Muscle of back (tissue), 11 donors: ENCODE results near the gene AGFG1. TPM values are rescaled to one million over a fixed set of nuclear protein-coding genes. Genes with fewer than 3 reads are reported as not detected.
A peak's percentile ranks its signal among the peaks of the same experiment; 100 is the strongest.

Source experiments
- DNase-seq, 3 donors: peaks; one replicate each; pipeline versions ENCODE4 v3.0.0 to v3.0.0-alpha.2; 2013
- polyA plus RNA-seq, 10 donors: library from polyadenylated mRNA; unstranded; fragments of 120-200 nt; gene quantifications; one replicate each; pipeline ENCODE4 v1.2.1, GENCODE V29; 2013; ENCODE audit not compliant: insufficient read length in 10 of 10

The AGFG1 gene
- polyA plus RNA-seq, 10 donors, result 41.2 to 55.1 (median 51.3) TPM

DNA sequence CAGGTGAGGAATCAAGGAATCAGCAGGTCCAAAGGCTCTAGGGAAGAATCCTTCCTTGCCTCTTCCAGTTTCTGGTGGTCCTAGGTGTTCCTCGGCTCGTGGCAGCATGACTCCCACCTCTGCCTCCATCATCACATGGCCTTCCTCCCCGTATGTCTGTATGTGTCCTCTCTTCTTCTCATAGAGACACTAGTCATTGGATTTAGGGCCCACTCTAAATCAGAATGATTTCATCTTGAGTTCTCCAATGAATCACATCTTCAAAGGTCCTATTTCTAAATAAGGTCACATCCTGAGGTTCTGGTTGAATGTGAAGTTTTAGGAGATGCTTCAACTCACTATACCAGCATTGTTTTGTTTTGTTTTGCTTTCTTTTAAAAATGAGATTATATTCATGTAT lies 11.1 kb upstream of the AGFG1 start:
- no peak for DNase-seq

DNA sequence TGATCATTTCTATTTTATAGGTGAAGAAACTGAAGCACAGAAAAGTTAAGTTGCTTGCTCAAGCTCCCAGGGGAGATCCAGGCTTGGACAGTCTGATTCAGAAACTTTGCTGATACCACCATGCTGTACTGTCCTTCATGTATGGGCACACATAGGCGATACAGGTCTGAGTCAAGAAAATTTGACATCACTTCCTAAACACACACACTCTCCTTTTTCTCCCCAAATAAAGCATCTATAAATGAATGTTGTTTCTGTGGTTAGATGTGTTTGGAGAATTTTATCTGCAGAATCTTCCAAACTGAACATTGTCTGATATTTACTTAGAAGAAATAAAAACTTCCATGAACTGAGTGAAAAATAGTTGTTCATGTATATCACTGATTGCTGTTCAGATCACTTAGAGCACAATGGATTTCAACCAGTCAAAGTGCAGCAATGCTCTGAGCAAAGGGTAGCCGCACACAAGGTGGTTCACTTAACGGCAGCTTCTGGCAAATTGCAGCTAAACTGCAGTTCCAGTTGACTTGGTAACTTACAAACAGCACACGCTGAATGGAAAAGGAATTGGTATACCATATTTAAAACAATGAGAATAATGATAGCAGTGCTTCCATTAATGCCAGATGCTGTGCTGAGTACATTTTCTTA lies 10.0 kb upstream of the AGFG1 start:
- no peak for DNase-seq

- DNase-seq, result no peak
These were observed 9.4 kb upstream of the AGFG1 start for GRCh38 chr2:227462462-227462951.

DNA sequence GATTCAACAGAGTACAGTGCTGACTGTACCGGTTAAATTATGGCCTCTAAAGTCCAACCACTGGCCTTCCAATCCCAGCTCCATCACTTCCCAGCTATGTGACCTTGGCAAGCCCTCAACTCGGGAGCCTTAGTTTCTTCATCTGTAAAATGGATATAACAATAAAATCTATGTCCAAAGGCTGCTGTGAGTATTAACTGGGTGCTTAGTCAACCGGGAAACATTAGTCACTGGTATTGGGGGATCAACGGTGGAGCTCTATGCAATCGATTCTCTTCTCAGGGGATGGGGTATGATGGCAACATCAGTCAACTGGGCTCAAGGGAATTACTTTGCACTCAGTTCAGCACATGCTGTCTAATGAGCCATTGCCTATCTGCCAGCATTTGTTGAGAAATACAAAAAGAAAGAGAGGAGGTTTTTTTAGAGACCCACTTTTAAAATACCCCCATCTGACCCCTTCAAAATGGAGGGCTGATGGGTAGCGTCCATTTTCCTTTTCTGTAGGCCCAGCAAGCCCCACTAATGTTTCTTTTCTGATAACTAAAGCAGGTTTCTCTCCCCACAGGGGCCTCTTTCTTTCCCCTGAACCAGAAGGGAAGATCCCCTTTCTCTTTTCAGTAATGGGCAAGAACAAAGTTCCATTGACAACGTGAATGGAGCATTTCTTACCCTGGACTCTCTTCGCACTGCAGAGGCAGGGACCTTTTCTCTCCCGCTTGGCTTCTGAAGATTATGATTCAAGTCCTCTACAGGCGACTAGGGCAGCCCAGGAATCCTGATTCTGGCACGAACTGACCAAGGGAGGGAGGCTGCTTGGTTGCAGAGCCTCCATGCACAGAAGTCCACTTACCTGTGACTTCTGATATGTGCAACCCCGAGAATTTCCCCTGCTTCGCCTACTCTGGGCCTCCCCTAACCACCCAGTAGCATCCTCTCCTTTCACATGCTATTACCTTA lies 8.7 kb upstream of the AGFG1 start:
- DNase-seq, result no peak

DNA sequence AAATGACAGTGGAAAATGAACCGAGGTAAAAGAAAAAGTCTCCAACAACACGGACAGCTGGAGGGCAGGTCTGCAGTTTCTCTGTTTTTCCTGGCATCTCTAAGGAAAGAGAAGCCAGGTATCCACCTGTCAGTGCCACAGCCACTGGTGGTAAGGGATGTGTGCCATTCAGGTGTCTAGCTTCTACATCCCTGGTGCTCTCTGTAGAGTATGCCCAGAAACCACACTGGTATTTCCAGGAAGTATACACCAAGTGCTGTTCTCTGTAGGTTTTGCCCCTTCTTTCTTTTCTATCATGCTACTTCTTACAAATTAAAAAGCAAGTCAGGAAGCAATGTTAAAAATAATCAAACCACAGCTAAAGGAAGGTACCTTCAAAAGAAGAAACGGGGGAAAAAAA lies 7.6 kb upstream of the AGFG1 start:
- no peak for DNase-seq

GRCh38 chr2:227464851-227465250 lies 7.1 kb upstream of the AGFG1 start:
- DNase-seq, result no peak

GRCh38 chr2:227466887-227467600 lies 4.9 kb upstream of the AGFG1 start:
- no peak for DNase-seq

- no peak for DNase-seq
These were observed 544 bp upstream of the AGFG1 start for GRCh38 chr2:227471412-227471811.

DNA sequence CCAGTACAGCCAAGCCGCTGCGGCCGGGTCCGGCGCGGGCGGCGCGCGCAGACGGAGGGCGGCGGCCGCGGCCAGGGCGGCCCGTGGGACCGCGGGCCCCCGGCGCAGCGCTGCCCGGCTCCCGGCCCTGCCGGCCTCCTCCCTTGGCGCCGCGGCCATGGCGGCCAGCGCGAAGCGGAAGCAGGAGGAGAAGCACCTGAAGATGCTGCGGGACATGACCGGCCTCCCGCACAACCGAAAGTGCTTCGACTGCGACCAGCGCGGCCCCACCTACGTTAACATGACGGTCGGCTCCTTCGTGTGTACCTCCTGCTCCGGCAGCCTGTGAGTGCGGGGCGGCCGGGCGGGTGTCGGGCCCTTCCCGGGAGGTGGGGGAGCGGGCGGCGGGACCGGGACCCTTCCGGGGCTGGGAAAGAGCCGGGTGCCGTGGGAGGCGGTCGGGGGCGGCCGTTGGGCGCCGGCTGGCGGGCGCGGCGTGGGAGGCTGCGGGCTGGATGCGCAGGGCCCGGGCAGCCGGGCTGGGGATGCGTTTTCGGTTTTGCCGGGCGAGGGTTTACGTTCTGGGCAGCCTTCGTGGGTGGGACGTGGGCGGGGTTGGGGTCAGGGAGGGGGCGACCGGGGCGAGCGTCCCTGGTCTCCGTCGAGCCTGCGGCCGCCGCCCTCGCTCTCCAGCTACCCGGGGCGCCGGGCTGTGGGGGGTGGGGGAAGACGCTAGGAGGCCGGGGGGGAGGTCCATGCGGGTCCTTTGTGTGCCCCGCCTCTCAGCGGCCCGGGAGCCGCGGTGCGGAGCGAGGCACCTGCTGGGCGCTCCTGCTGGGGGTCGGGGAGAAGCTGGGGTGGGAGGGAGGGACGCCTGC lies 537 bp downstream of the AGFG1 start:
- DNase-seq, result peak in 2 of 3 donors; percentile 20 to 82

DNA sequence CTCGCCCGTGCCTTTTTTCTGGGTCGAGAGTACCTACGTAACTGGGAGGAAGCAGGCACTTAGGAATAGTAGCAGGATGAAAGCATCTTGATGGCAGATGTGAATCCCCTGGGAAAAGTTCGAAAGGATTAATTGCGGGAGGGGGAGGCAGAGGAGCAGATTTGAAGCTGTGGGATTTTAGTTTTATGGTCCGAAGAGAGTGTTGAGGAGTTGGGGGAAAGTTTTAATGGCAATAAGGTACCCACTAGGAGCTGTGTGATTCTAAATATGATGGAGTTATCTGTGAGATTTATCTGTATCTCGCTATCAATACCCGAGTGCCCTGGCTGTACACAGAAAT lies 1.1 kb downstream of the AGFG1 start:
- no peak for DNase-seq

DNA sequence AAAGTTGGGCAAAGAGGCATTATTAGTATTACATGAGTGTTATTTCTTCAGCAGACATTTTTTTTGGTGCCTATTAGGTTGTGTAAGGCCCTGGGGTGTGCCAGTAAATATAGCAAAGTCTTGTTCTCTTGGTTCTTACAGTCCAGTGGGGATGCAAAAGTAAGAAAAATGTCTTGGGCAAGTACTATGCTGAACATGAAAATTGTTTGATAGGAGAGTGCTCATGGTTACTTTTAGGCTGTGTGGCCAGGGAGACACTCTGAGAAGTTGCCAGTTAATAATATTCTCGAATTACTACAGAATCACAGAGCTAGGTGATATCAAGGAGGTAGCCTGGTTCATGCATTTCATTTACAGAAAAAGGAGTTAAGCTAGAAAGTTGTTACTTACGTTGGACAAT lies 1.9 kb downstream of the AGFG1 start:
- no peak for DNase-seq

- no peak for DNase-seq
These were observed 2.5 kb downstream of the AGFG1 start for GRCh38 chr2:227474410-227474809.

DNA sequence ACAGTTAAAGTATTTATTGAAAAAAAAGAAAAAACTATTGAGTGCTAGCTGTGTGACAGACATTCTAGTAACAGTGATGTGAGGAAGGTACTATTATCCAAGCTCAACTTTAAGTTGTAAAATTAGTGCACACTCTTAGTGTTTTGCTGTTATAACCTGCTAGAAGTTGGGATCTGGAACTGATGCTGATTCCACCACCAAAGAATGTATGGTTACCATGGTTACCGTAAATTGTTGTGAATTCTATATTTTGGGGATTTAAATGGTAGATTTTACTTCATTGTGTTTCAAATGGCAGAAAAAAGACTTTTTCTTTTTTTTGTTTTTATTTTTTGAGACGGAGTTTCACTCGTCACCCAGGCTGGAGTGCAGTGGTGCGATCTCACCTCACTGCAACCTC lies 5.3 kb downstream of the AGFG1 start:
- DNase-seq, result peak in 1 of 3 donors; percentile 21

DNA sequence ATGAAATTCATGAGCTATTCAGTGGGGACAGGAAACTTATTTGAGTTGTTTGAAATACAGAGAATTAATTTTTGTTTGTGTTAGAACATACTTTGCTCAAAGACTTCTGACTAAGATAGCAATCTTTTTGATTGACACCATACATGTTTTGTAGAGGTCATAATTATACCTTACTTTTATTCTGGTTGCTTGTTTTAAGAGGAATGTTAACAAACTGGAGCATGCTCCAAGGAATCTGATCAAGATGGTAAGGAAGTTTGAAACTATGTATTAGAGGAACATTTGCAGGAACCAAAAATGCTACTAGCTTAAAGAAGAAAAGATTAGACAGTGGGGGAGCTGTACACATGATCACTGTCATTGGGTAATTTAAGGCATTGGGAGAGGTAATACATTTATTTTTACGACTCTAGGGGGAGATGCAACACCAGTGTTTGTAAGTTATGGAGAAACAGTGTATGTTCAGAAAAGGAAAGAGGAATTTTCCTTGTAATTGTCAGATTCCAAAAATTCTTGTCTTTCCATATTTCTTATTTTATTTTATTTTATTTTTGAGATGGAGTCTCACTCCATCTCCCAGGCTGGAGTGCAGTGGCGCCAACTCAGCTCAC lies 8.0 kb downstream of the AGFG1 start:
- peak in 2 of 3 donors; percentile 12 to 38 for DNase-seq

GRCh38 chr2:227480528-227480927 lies 8.6 kb downstream of the AGFG1 start:
- DNase-seq, result no peak

- DNase-seq, result no peak
These were observed 10.8 kb downstream of the AGFG1 start for GRCh38 chr2:227482638-227483340.

- DNase-seq, result no peak
These were observed 13.5 kb downstream of the AGFG1 start for GRCh38 chr2:227485429-227485828.

DNA sequence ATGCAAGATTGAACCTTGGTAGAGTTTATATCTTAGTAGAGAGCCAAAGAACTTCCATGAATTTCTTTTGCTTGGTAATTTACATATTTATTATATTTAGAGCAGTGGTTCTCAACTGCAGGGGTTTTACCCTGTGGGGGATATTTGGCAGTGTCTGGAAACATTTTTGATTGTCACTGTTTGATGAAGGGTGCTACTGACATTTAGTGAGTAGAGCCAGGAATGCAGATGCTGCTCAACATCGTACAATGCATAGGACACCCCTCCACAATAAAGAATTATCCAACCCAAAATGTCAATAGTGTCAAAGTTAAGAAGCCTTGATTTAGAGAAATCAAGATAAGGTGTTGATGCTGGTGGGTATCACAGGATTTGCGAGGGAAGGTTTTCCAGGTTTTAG lies 14.7 kb downstream of the AGFG1 start:
- no peak for DNase-seq

DNA sequence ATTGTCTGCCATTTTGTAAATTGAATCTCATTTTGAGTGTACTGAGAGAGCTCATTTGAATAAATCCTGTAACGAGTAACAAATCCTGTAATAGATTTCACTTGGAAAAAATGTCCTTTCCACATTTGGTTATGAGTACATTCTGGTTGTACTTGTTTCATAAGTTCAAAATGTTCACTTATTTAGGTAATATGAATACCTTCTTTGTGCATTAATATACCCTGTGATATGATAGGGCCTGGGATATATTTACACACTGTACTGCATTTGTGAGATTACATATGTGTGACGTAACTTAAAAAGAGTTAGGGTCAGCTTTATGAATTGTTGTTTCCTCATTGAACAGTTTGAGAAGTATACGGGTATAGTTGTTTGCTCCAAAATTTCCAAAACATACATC lies 16.1 kb downstream of the AGFG1 start:
- no peak for DNase-seq

DNA sequence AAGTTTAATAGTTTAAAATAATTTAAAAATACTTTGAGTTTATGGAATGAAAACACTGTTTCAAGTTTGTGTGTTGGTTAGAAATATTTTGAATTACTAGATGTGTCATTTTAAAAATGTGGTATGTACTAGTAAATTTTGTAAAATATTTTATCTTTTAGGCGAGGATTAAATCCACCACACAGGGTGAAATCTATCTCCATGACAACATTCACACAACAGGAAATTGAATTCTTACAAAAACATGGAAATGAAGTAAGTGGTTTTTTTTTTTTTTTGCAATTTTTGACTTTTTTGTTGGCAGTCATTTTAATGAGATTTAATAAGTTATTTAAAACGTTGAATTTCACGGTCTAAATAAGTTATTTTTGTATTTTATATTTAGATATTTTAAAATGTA lies 19.4 kb downstream of the AGFG1 start:
- DNase-seq, result no peak
